PC-3 (cell line): ENCODE data around the gene CHD6. TPM values are rescaled to one million over a fixed set of nuclear protein-coding genes. Genes with fewer than 3 reads are reported as not detected.

Source experiments
- ATAC-seq: fragments of 200-7000 bp; cut with Tn5 transposase; 2 replicates; pipeline ENCODE4 v1.9.1; 2020; ENCODE audit warnings: mild to moderate bottlenecking, moderate library complexity
- BruUV-seq: library from RNA; stranded (reverse); fragments of 400-500 nt; replicated peaks from 2 replicates; lab custom pipeline; 2021; lab: Mats Ljungman, UMichigan
- CTCF ChIA-PET: fragments of 300-600 bp; sonication (Branson Sonifier 250); formaldehyde crosslinking; loops from one replicate; lab custom pipeline; 2022; ENCODE audit warnings: antibody characterized with exemption; lab: Charles Lee
- POLR2A ChIA-PET: fragments of 300-600 bp; sonication (Branson Sonifier 250); formaldehyde crosslinking; loops from one replicate; lab custom pipeline; 2022; ENCODE audit warnings: antibody characterized with exemption; ENCODE audit not compliant: unreplicated experiment; lab: Charles Lee
- DNase-seq: peaks from one replicate; pipeline ENCODE4 v3.0.0-alpha.2; 2015
- H2AFZ ChIP-seq: fragments of 300-600 bp; sonication (generic); 2 replicates; pipeline ENCODE4 v1.6.0; 2016; ENCODE audit warnings: antibody characterized with exemption, low read length
- H3F3A ChIP-seq: fragments of 300-600 bp; sonication (generic); one replicate; pipeline ENCODE4 v1.6.0; 2017; ENCODE audit warnings: antibody characterized with exemption, low read length, control low read depth, mild to moderate bottlenecking; ENCODE audit not compliant: unreplicated experiment
- H3K27ac ChIP-seq: fragments of 300-600 bp; sonication (generic); 2 replicates; pipeline ENCODE4 v1.5.1; 2016; ENCODE audit warnings: mild to moderate bottlenecking, low read length
- H3K27me3 ChIP-seq: fragments of 300-600 bp; sonication (generic); 2 replicates; pipeline ENCODE4 v1.6.1; 2016; ENCODE audit warnings: low read length, mixed read lengths
- H3K36me3 ChIP-seq: fragments of 300-600 bp; sonication (generic); 2 replicates; pipeline ENCODE4 v1.6.1; 2016; ENCODE audit warnings: low read depth, mixed run types, low read length, mixed read lengths
- H3K4me1 ChIP-seq: fragments of 300-600 bp; sonication (generic); 2 replicates; pipeline ENCODE4 v1.5.1; 2016; ENCODE audit warnings: low read length; ENCODE audit not compliant: insufficient read depth
- H3K4me2 ChIP-seq: fragments of 300-600 bp; sonication (generic); 2 replicates; pipeline ENCODE4 v1.6.0; 2016; ENCODE audit warnings: low read length
- H3K4me3 ChIP-seq: fragments of 300-600 bp; sonication (generic); 2 replicates; pipeline ENCODE4 v1.5.1; 2016; ENCODE audit warnings: mild to moderate bottlenecking, low read length, mixed read lengths
- H3K79me2 ChIP-seq: fragments of 300-600 bp; sonication (generic); 2 replicates; pipeline ENCODE4 v1.6.1; 2017; ENCODE audit warnings: low read length, mixed read lengths
- H3K9ac ChIP-seq: fragments of 300-600 bp; sonication (generic); 2 replicates; pipeline ENCODE4 v1.6.0; 2016; ENCODE audit warnings: mild to moderate bottlenecking, low read length
- H3K9me2 ChIP-seq: fragments of 300-600 bp; sonication (generic); replicated peaks from 2 replicates; pipeline ENCODE4 v1.6.1; 2016; ENCODE audit warnings: mixed run types, low read length, mixed read lengths
- H3K9me3 ChIP-seq: fragments of 300-600 bp; sonication (generic); 2 replicates; pipeline ENCODE4 v1.6.1; 2016; ENCODE audit warnings: low read length, mixed read lengths
- H4K20me1 ChIP-seq: fragments of 300-600 bp; sonication (generic); 2 replicates; pipeline ENCODE4 v1.6.1; 2016; ENCODE audit warnings: low read length, mixed read lengths
- CTCF ChIP-seq: fragments of 300-600 bp; sonication (generic); conservative IDR thresholded peaks from 2 replicates; pipeline ENCODE4 v1.5.1; 2017; ENCODE audit warnings: antibody characterized with exemption, low read depth, mild to moderate bottlenecking, low read length
- EZH2 ChIP-seq: fragments of 300-600 bp; sonication (generic); IDR thresholded peaks from one replicate; pipeline ENCODE4 v1.6.1; 2017; ENCODE audit warnings: antibody characterized with exemption, mild to moderate bottlenecking, low read length; ENCODE audit not compliant: unreplicated experiment
- EZH2phosphoT487 ChIP-seq: fragments of 300-600 bp; sonication (generic); IDR thresholded peaks from 2 replicates; pipeline ENCODE4 v1.6.1; 2018; ENCODE audit warnings: mild to moderate bottlenecking, antibody characterized with exemption, low read length, borderline replicate concordance
- intact Hi-C: fragments of 100-400 bp; cut with micrococcal nuclease; formaldehyde crosslinking; loops from 2 replicates; pipeline ENCODE4 v1.9.0; 2023
- total RNA-seq: library from RNA; depleted of rRNA; stranded (reverse); fragments of >200 nt; gene quantifications from 2 replicates; pipeline ENCODE4 v1.2.3, GENCODE V29; 2014

The CHD6 gene
- total RNA-seq, 1 experiment from 2014 or later: 19.5 TPM

DNA sequence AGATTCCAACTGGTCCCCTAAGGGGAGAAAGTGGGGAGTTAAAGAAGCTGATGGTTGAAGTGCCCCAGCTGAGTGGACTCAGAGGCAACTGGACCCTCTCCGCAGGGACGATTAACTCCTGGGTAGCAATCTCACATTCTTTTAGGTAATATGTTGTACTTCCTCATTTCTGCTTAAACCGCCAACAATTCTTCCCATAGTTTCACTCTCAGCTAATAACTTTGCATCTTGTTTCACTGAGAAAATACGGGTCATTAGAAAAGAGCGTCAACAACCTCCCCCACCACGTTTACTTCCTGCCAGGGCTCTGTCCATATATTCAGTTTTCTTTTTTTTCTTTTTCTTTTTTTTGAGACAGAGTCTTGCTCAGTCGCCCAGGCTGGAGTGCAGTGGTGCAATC is 39.5 kb upstream of the CHD6 start:
- Histone ChIP-seq H3K4me2 (no peak overlapping the region), H3K9ac (no peak overlapping the region), H3F3A (no peaks in the 10 kb centered on the region), H2AFZ (no peak overlapping the region), H3K4me3 (no peak overlapping the region), H3K4me1 (no peaks in the 10 kb centered on the region), H3K9me2 (no peaks in the 10 kb centered on the region), H3K27ac (no peak overlapping the region), H3K79me2 (no peaks in the 10 kb centered on the region), H3K36me3 (no peaks in the 10 kb centered on the region), H3K27me3 (peaks cover 13% of the 10 kb centered on the region; the same call in 1 of the 2 replicates), H3K9me3 (no peaks in the 10 kb centered on the region), H4K20me1 (no peaks in the 10 kb centered on the region)
- DNase-seq (no peak), ATAC-seq (no peak)
- no TSS peak for BruUV-seq
- ChIA-PET CTCF (no interaction called here), POLR2A (no interaction called here)
- intact Hi-C loops: no loop called here
- no peak for TF ChIP-seq EZH2phosphoT487
- no peak for TF ChIP-seq EZH2
- no peak for TF ChIP-seq CTCF

DNA sequence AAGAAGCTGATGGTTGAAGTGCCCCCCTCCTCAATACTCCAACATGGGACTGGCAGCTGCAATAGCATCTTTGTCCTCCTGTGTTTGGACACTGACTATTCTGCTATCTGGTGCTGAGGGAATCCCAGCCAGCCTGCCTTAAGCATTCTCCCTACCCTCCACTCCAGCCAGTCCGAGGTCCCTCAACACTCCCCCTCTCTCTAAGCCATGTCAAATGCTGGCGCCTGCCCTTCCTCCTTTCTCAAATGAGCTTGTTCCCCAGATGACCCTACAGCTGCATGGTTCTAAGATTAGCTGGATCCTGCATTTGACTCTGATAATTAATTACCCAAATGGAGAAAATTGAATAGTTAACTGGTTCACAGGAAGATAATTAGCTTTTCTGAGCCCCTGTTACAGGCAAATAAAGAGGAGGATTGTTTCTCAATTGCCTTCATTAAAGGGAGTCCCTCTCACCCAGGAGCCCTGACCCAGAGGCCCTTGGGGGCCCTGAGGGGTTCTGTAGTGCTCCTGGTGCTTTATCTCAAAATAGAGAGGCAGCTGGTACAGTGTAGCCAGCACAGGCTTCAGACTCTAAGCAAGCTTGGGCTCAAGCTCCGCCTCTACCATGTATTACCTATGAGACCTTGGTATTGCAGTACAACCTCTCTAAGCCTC is 37.9 kb upstream of the CHD6 start:
- POLR2A ChIA-PET: no interaction called here

More for the DNA sequence above, 37.9 kb upstream of the CHD6 start:
- H3K27ac ChIP-seq: no peak overlapping the region
- no peaks in the 10 kb centered on the region for H3K36me3 ChIP-seq
- no peak for TF ChIP-seq CTCF
- no peak for TF ChIP-seq EZH2phosphoT487
- TF ChIP-seq EZH2: no peak
- no peak overlapping the region for H3K4me2 ChIP-seq
- no peak for ATAC-seq
- no peak overlapping the region for H3K4me3 ChIP-seq
- no TSS peak for BruUV-seq
- no peaks in the 10 kb centered on the region for H3K9me2 ChIP-seq
- intact Hi-C loops: no loop called here
- H3K4me1 ChIP-seq: peaks cover 4% of the 10 kb centered on the region
- peaks cover 6% of the 10 kb centered on the region for H3K27me3 ChIP-seq
- DNase-seq: no peak
- no peaks in the 10 kb centered on the region for H3F3A ChIP-seq
- no peak overlapping the region for H3K9ac ChIP-seq
- no peaks in the 10 kb centered on the region for H4K20me1 ChIP-seq
- H3K9me3 ChIP-seq: no peaks in the 10 kb centered on the region
- CTCF ChIA-PET: no interaction called here
- H2AFZ ChIP-seq: no peak overlapping the region
- no peaks in the 10 kb centered on the region for H3K79me2 ChIP-seq
